Upper lobe of left lung (tissue), 4 donors: ENCODE results near the gene DIP2A.
"Not testable (repeated sequence)": the region's sequence is repeated elsewhere in the genome, so short reads cannot be mapped to it uniquely, and the experiment has no call there.

ENCODE experiments used
- CTCF ChIP-seq, 6 experiments: fragments of 450-650 bp in 4 of 6; fragments of 200-600 bp in 2 of 6; sonication (generic) in 2 of 6; IDR thresholded peaks; one replicate each; pipeline ENCODE4 v1.5.1; 2016 to 2019; ENCODE audit warnings: antibody characterized with exemption in 6 of 6
- POLR2A ChIP-seq, 4 donors: fragments of 450-650 bp; IDR thresholded peaks; one replicate each; pipeline ENCODE4 v1.5.1; 2016 to 2017; ENCODE audit warnings: antibody characterized with exemption in 4 of 4, mild to moderate bottlenecking in 2 of 4
- POLR2AphosphoS5 ChIP-seq, 2 donors: sonication (generic); formaldehyde crosslinking; IDR thresholded peaks; one replicate each; pipeline ENCODE4 v1.5.1; 2017; ENCODE audit warnings: antibody characterized with exemption in 2 of 2

DNA sequence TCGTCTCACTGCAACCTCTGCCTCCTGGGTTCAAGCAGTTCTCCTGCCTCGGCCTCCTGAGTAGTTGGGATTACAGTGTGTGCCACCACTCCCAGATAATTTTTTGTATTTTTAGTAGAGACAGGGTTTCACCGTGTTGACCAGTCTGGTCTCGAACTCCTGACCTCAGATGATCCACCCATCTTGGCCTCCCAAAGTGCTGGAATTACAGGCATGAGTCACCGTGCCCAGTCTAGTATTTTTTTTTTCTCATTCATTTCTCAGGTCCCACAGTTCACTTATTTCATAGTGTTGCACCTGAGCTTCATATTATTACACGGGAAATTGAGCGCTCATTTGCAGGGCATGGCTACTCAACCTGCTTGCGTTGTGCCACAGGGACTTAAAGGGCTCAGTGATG lies 68.7 kb downstream of the DIP2A start:
- not testable (repeated sequence) for TF ChIP-seq CTCF, POLR2A, POLR2AphosphoS5 (IDR thresholded peaks at IDR 0.05)
